Stimulated activated CD4-positive, alpha-beta T cell treated with anti-CD3 and anti-CD28 coated beads, Interleukin-4, amount 100 ng/mL, for 24 hours (primary cell): ENCODE results near the gene SLC16A12.

Source experiments
- DNase-seq: peaks from one replicate; pipeline ENCODE4 v3.0.0-alpha.2; 2020

SLC16A12 gene

GRCh38 chr10:89505640-89506275 is 29.6 kb downstream of the SLC16A12 start:
- DNase-seq = no peak

GRCh38 chr10:89504691-89505090 is 30.7 kb downstream of the SLC16A12 start:
- no peak for DNase-seq

- no peak for DNase-seq
Measured at GRCh38 chr10:89503652-89504370, 31.6 kb downstream of the SLC16A12 start.

GRCh38 chr10:89503151-89503550 is 32.2 kb downstream of the SLC16A12 start:
- no peak for DNase-seq

GRCh38 chr10:89502549-89502948 is 32.8 kb downstream of the SLC16A12 start:
- DNase-seq = no peak

- DNase-seq = no peak
Measured at GRCh38 chr10:89494575-89494974, 40.8 kb downstream of the SLC16A12 start.

- DNase-seq = no peak
Measured at GRCh38 chr10:89494068-89494467, 41.3 kb downstream of the SLC16A12 start.

- no peak for DNase-seq
Measured at GRCh38 chr10:89491932-89492331, 43.5 kb downstream of the SLC16A12 start.

- DNase-seq = no peak
Measured at GRCh38 chr10:89490596-89491335, 44.6 kb downstream of the SLC16A12 start.

GRCh38 chr10:89482256-89482655 is 53.1 kb downstream of the SLC16A12 start:
- DNase-seq = no peak

- no peak for DNase-seq
Measured at GRCh38 chr10:89481662-89482061, 53.7 kb downstream of the SLC16A12 start.

GRCh38 chr10:89479771-89480446 is 55.5 kb downstream of the SLC16A12 start:
- DNase-seq = no peak

GRCh38 chr10:89478739-89479654 is 56.4 kb downstream of the SLC16A12 start:
- no peak for DNase-seq

- DNase-seq = no peak
Measured at GRCh38 chr10:89478085-89478738, 57.2 kb downstream of the SLC16A12 start.

GRCh38 chr10:89476150-89476549 is 59.2 kb downstream of the SLC16A12 start:
- DNase-seq = no peak

- no peak for DNase-seq
Measured at GRCh38 chr10:89475591-89475998, 59.8 kb downstream of the SLC16A12 start.

GRCh38 chr10:89475125-89475524 is 60.3 kb downstream of the SLC16A12 start:
- DNase-seq = no peak

- no peak for DNase-seq
Measured at GRCh38 chr10:89474452-89474851, 60.9 kb downstream of the SLC16A12 start.

GRCh38 chr10:89471110-89471809 is 64.1 kb downstream of the SLC16A12 start:
- DNase-seq = no peak

- no peak for DNase-seq
Measured at GRCh38 chr10:89470628-89471027, 64.8 kb downstream of the SLC16A12 start.

GRCh38 chr10:89469517-89469916 is 65.9 kb downstream of the SLC16A12 start:
- no peak for DNase-seq
